H7 (cell line): ENCODE data around the gene RCC2. TPM values are rescaled to one million over a fixed set of nuclear protein-coding genes. Genes with fewer than 3 reads are reported as not detected.

Experiments used
- DNase-seq: peaks from one replicate; pipeline ENCODE4 v3.0.0; 2012
- H3K27me3 ChIP-seq: 2 replicates; pipeline ENCODE4 v1.6.0; 2011; ENCODE audit warnings: mild to moderate bottlenecking, low read length; ENCODE audit not compliant: control insufficient read depth, insufficient read depth
- H3K36me3 ChIP-seq: replicated peaks from 2 replicates; pipeline ENCODE4 v1.5.1; 2011; ENCODE audit warnings: low read length; ENCODE audit not compliant: control insufficient read depth, insufficient read depth
- H3K4me3 ChIP-seq: 2 replicates; pipeline ENCODE4 v1.5.1; 2011; ENCODE audit warnings: low read depth, mild to moderate bottlenecking, control low read depth, low read length, moderate library complexity; ENCODE audit not compliant: insufficient read depth
- total RNA-seq: library from RNA; depleted of rRNA; stranded (reverse); fragments of >200 nt; shearing (Covaris generic); gene quantifications from 2 replicates; pipeline ENCODE4 v1.2.3, GENCODE V29; 2014

RCC2 gene
- total RNA-seq, 1 experiment from 2014 or later: 363 TPM

GRCh38 chr1:17437260-17437579, 2.3 kb downstream of the RCC2 start:
- Histone ChIP-seq H3K4me3 (peak overlapping the region; percentile 94), H3K36me3 (peaks cover 27% of the 10 kb centered on the region), H3K27me3 (no peaks in the 10 kb centered on the region; the same call in 1 of the 2 replicates)
- no peak for DNase-seq

GRCh38 chr1:17436380-17437174, 2.9 kb downstream of the RCC2 start:
- H3K27me3 ChIP-seq: no peaks in the 10 kb centered on the region; the same call in 1 of the 2 replicates
- peaks cover 30% of the 10 kb centered on the region for H3K36me3 ChIP-seq
- H3K4me3 ChIP-seq: peak overlapping the region; percentile 94
- DNase-seq: no peak

- DNase-seq: no peak
- Histone ChIP-seq H3K4me3 (no peak overlapping the region), H3K36me3 (peaks cover 34% of the 10 kb centered on the region), H3K27me3 (no peaks in the 10 kb centered on the region)
Measured at GRCh38 chr1:17434601-17435000, 4.9 kb downstream of the RCC2 start.

GRCh38 chr1:17434016-17434415, 5.5 kb downstream of the RCC2 start:
- peak; percentile 84 for DNase-seq
- peaks cover 36% of the 10 kb centered on the region for H3K36me3 ChIP-seq
- no peak overlapping the region for H3K4me3 ChIP-seq
- H3K27me3 ChIP-seq: no peaks in the 10 kb centered on the region

GRCh38 chr1:17433261-17433660, 6.2 kb downstream of the RCC2 start:
- Histone ChIP-seq H3K36me3 (peaks cover 44% of the 10 kb centered on the region), H3K4me3 (no peak overlapping the region), H3K27me3 (no peaks in the 10 kb centered on the region)
- DNase-seq: peak; percentile 48

GRCh38 chr1:17432412-17432811, 7.1 kb downstream of the RCC2 start:
- peaks cover 52% of the 10 kb centered on the region for H3K36me3 ChIP-seq
- no peak overlapping the region for H3K4me3 ChIP-seq
- no peak for DNase-seq
- no peaks in the 10 kb centered on the region for H3K27me3 ChIP-seq

- no peaks in the 10 kb centered on the region for H3K27me3 ChIP-seq
- no peak overlapping the region for H3K4me3 ChIP-seq
- peaks cover 66% of the 10 kb centered on the region for H3K36me3 ChIP-seq
- no peak for DNase-seq
Measured at GRCh38 chr1:17429183-17429582, 10.3 kb downstream of the RCC2 start.

- Histone ChIP-seq H3K4me3 (no peak overlapping the region), H3K27me3 (no peaks in the 10 kb centered on the region), H3K36me3 (peaks cover 72% of the 10 kb centered on the region)
- peak; percentile 56 for DNase-seq
Measured at GRCh38 chr1:17427696-17428660, 11.5 kb downstream of the RCC2 start.

GRCh38 chr1:17425806-17426600, 13.5 kb downstream of the RCC2 start:
- H3K36me3 ChIP-seq: peaks cover 75% of the 10 kb centered on the region

GRCh38 chr1:17423781-17424245, 15.7 kb downstream of the RCC2 start:
- no peak for DNase-seq
- Histone ChIP-seq H3K4me3 (no peak overlapping the region), H3K27me3 (no peaks in the 10 kb centered on the region), H3K36me3 (peaks cover 78% of the 10 kb centered on the region)

More at GRCh38 chr1:17425806-17426600, 13.5 kb downstream of the RCC2 start:
- Histone ChIP-seq H3K27me3 (no peaks in the 10 kb centered on the region), H3K4me3 (no peak overlapping the region)
- peak; percentile 46 for DNase-seq

- DNase-seq: no peak
- no peaks in the 10 kb centered on the region for H3K27me3 ChIP-seq
- H3K4me3 ChIP-seq: no peak overlapping the region
- peaks cover 73% of the 10 kb centered on the region for H3K36me3 ChIP-seq
Measured at GRCh38 chr1:17422461-17422860, 17.0 kb downstream of the RCC2 start.

- Histone ChIP-seq H3K27me3 (no peaks in the 10 kb centered on the region), H3K4me3 (no peak overlapping the region), H3K36me3 (peaks cover 69% of the 10 kb centered on the region)
- peak; percentile 46 for DNase-seq
Measured at GRCh38 chr1:17420391-17420918, 19.0 kb downstream of the RCC2 start.

- Histone ChIP-seq H3K27me3 (no peaks in the 10 kb centered on the region), H3K36me3 (peaks cover 69% of the 10 kb centered on the region), H3K4me3 (no peak overlapping the region)
- peak; percentile 98 for DNase-seq
Measured at GRCh38 chr1:17419626-17420328, 19.7 kb downstream of the RCC2 start.
